ENCODE measurements around the gene GLCCI1.

DNA sequence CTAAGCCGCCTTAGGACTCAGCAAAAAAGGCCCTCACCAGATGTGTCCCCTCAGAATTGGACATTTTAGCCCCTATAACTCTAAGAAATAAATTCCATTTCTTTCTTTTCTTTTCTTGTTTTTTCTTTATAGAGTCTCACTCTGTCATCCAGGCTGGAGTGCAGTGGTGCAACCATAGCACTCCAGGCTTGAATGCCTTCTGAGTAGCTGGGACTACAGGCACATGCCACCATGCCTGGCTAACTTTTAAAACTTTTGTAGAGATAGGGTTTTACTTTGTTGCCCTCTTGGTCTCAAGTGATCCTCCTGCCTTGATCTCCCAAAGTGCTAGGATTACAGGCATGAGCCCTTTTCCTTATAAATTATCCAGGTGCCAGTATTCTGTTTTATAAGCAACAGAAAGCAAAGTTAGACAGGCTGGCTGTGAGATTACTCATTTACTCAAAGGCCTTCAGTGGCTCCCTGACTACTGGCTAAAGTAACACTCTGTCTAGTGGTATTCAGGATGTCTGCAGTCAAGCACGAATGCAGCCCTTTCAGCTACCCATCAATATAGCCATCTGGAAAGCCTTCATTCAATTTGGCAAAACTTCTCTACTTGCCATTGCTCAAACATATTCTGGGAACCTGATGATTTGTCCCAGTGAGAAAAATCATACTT is 164.7 kb downstream of the GLCCI1 start:
- TF ChIP-seq, protein P1, sequence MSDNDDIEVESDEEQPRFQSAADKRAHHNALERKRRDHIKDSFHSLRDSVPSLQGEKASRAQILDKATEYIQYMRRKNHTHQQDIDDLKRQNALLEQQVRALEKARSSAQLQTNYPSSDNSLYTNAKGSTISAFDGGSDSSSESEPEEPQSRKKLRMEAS (IDR thresholded peaks at IDR 0.05), result no peak
- TF ChIP-seq POLR2A (IDR thresholded peaks at IDR 0.05; ENCODE audit: low read length), result no peak
- TF ChIP-seq JUN (IDR thresholded peaks at IDR 0.05), result no peak
- no peak for TF ChIP-seq ZFP36 (IDR thresholded peaks at IDR 0.05; ENCODE audit: borderline replicate concordance, partially characterized antibody)
- TF ChIP-seq, protein P2, sequence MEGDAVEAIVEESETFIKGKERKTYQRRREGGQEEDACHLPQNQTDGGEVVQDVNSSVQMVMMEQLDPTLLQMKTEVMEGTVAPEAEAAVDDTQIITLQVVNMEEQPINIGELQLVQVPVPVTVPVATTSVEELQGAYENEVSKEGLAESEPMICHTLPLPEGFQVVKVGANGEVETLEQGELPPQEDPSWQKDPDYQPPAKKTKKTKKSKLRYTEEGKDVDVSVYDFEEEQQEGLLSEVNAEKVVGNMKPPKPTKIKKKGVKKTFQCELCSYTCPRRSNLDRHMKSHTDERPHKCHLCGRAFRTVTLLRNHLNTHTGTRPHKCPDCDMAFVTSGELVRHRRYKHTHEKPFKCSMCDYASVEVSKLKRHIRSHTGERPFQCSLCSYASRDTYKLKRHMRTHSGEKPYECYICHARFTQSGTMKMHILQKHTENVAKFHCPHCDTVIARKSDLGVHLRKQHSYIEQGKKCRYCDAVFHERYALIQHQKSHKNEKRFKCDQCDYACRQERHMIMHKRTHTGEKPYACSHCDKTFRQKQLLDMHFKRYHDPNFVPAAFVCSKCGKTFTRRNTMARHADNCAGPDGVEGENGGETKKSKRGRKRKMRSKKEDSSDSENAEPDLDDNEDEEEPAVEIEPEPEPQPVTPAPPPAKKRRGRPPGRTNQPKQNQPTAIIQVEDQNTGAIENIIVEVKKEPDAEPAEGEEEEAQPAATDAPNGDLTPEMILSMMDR (IDR thresholded peaks at IDR 0.05), result no peak
- TF ChIP-seq, protein P3, sequence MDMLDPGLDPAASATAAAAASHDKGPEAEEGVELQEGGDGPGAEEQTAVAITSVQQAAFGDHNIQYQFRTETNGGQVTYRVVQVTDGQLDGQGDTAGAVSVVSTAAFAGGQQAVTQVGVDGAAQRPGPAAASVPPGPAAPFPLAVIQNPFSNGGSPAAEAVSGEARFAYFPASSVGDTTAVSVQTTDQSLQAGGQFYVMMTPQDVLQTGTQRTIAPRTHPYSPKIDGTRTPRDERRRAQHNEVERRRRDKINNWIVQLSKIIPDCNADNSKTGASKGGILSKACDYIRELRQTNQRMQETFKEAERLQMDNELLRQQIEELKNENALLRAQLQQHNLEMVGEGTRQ (IDR thresholded peaks at IDR 0.05), result no peak
- TF ChIP-seq, protein P4, sequence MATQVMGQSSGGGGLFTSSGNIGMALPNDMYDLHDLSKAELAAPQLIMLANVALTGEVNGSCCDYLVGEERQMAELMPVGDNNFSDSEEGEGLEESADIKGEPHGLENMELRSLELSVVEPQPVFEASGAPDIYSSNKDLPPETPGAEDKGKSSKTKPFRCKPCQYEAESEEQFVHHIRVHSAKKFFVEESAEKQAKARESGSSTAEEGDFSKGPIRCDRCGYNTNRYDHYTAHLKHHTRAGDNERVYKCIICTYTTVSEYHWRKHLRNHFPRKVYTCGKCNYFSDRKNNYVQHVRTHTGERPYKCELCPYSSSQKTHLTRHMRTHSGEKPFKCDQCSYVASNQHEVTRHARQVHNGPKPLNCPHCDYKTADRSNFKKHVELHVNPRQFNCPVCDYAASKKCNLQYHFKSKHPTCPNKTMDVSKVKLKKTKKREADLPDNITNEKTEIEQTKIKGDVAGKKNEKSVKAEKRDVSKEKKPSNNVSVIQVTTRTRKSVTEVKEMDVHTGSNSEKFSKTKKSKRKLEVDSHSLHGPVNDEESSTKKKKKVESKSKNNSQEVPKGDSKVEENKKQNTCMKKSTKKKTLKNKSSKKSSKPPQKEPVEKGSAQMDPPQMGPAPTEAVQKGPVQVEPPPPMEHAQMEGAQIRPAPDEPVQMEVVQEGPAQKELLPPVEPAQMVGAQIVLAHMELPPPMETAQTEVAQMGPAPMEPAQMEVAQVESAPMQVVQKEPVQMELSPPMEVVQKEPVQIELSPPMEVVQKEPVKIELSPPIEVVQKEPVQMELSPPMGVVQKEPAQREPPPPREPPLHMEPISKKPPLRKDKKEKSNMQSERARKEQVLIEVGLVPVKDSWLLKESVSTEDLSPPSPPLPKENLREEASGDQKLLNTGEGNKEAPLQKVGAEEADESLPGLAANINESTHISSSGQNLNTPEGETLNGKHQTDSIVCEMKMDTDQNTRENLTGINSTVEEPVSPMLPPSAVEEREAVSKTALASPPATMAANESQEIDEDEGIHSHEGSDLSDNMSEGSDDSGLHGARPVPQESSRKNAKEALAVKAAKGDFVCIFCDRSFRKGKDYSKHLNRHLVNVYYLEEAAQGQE (IDR thresholded peaks at IDR 0.05), result no peak
- no peak for TF ChIP-seq CHD2 (IDR thresholded peaks at IDR 0.05; ENCODE audit: low read length, partially characterized antibody)
- no peak for TF ChIP-seq PHF8 (IDR thresholded peaks at IDR 0.05; ENCODE audit: borderline replicate concordance, low read depth)
- no peak for TF ChIP-seq TP53 (CRISPR knock-in tag; IDR thresholded peaks at IDR 0.05)
- no peak for TF ChIP-seq RFX5 (IDR thresholded peaks at IDR 0.05)
